RPMI7951 (cell line): Measurements from ENCODE around the gene CLPTM1L. TPM values are rescaled to one million over a fixed set of nuclear protein-coding genes. Genes with fewer than 3 reads are reported as not detected.
"Not testable (repeated sequence)": the region's sequence is repeated elsewhere in the genome, so short reads cannot be mapped to it uniquely, and the experiment has no call there.

Source experiments
- DNase-seq: peaks from one replicate; pipeline ENCODE4 v3.0.0-alpha.2; 2012; ENCODE audit warnings: low read depth
- total RNA-seq: library from RNA; depleted of rRNA; stranded (reverse); fragments of >200 nt; shearing (Covaris generic); gene quantifications from 2 replicates; pipeline ENCODE4 v1.2.3, GENCODE V29; 2014

The CLPTM1L gene
- total RNA-seq, 1 experiment from 2014 or later, result 141 TPM

DNA sequence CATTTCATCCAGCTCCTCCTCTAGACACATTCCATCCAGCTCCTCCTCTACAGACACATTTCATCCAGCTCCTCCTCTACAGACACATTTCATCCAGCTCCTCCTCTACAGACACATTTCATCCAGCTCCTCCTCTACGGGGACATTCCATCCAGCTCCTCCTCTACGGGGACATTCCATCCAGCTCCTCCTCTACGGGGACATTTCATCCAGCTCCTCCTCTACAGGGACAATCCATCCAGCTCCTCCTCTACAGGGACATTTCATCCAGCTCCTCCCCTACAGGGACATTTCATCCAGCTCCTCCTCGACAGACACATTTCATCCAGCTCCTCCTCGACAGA lies 18.4 kb downstream of the CLPTM1L start:
- DNase-seq, result not testable (repeated sequence)

DNA sequence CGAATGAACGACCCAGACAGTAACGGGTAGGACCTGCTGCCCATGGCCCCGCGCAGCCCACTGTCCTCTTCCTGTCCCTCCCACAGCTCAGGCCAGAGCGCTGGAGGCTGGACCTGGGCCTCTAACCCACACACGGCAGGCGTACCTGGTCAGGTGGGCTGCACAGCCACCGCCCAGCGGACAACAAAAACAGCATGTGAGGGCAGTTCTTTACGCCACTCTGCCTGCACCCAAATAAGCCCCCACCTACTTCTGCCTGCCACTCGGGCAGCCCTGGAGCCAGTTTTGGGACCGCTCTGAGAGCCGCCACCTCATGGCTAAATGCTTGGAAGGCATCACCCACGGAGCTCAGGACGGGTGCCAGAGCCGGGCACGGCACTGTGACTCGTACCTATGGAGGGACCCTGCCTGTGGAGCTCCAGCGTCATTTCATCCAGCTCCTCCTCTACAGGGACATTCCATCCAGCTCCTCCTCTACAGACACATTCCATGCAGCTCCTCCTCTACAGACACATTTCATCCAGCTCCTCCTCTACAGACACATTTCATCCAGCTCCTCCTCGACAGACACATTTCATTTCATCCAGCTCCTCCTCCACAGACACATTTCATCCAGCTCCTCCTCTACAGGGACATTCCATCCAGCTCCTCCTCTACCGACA lies 18.9 kb downstream of the CLPTM1L start:
- no peak for DNase-seq

DNA sequence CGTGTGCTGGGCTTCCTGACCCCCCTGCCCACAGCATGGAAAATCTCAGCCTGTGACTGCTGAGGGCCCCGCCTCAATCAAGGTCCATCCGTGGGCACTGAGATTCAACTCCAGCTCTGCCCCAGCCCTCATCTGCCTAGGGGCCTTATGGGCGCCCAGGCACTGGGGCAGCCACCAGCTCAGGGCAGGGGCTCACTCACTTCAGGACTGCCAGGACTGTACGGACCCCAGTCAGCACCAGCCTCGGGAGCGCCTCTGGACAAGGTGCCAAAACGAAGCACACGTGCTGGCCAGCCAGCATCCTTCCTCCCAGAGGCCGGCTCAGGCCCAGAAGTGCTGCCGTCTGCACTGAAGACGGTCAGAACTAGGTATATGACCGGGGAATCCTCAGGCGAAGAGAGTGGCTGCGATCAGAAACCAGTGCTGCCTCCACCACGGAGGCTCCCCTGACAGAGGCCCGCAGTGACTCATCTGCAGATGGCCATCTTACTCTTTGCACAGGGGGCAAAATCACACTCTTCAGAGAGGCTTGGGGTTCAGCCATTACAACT lies 19.6 kb downstream of the CLPTM1L start:
- DNase-seq, result no peak

DNA sequence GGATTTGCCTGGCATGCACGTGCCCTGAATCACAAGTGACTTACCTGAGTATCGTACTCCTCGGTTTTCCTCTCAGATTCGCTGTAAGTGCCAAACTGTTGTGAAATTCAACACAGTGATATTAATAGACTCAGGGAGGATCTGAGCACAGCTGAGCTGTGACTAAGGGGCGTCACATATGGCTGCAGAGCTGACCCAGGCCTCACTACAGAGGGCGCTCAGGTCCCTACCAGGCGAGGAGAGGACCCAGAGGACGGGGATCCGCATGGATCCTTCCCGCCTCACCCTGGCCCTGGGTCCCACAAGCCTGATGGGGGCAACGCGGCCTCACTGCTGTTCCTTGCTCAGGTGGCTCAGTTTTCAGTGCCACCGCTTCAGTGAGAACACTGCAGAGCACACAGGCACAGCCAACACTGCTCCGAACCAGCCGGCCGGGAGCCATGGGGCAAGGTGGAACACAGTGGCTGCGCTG lies 20.1 kb downstream of the CLPTM1L start:
- DNase-seq, result no peak

DNA sequence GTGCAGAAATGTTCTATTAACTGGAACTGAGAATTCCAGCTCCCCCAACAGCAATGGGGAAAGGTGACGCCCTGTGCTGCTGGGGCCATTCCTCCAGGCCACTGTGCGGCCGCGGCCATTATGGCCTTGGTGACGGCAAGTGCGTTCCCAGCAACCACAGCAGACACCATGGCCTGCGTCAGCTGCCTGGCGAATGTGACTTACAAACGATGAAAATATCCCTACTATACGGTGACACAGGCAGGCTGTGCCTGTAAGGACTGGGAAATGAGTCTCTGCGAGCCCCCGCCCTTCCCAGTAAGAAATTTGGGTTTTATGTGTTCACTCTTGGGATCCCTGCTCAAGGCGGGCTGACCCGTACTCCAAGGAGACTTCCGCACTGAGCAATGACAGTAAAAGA lies 20.6 kb downstream of the CLPTM1L start:
- no peak for DNase-seq

DNA sequence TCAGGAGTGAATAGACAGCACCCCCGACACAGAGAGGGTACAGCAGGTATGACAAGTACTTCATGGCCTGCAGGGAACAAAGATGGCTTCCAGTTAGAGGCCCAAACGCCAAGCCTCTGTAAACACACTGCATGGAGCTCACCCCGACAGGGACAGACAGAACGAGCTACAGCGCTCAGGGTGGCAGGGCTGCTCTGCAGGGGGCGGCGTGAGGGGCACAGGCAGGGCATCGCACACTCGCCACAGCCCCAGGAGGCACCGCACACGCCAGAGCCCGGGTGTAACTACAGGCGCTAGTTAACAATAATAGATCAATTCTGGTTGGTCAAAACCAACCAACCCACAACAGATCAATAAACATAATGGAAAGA lies 21.1 kb downstream of the CLPTM1L start:
- DNase-seq, result no peak

DNA sequence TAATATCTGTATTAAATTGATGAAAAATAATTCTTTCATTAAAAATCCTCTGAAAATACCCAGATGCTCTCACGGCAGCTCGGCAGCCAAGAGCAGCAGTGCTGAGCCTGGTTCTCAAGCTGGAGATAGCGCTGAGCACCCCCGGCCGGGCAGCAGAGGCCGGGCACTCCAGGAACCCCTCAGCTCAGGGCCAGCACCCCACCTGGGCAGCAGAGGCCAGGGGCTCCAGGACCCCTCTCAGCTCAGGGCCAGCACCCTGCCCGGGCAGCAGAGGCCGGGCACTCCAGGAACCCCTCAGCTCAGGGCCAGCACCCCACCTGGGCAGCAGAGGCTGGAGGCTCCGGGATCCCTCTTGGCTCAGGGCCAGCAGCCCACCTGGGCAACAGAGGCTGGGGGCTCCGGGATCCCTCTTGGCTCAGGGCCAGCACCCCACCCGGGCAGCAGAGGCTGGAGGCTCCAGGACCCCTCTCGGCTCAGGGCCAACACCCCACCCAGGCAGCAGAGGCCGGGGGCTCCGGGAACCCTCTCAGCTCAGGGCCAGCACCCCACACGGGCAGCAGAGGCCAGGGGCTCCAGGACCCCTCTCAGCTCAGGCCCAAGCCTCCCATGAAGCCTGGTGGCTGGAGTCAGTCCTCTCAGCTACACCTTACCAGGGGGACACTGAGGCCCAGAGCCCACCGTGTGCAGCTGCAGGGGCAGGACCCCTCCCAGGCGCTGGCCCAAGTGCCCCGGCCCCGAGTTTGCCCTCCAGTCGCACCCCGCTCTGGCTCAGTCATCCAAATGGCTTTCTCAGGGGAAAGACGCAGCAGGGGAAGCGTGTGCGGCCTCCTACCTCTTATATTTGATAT lies 21.7 kb downstream of the CLPTM1L start:
- DNase-seq, result no peak

DNA sequence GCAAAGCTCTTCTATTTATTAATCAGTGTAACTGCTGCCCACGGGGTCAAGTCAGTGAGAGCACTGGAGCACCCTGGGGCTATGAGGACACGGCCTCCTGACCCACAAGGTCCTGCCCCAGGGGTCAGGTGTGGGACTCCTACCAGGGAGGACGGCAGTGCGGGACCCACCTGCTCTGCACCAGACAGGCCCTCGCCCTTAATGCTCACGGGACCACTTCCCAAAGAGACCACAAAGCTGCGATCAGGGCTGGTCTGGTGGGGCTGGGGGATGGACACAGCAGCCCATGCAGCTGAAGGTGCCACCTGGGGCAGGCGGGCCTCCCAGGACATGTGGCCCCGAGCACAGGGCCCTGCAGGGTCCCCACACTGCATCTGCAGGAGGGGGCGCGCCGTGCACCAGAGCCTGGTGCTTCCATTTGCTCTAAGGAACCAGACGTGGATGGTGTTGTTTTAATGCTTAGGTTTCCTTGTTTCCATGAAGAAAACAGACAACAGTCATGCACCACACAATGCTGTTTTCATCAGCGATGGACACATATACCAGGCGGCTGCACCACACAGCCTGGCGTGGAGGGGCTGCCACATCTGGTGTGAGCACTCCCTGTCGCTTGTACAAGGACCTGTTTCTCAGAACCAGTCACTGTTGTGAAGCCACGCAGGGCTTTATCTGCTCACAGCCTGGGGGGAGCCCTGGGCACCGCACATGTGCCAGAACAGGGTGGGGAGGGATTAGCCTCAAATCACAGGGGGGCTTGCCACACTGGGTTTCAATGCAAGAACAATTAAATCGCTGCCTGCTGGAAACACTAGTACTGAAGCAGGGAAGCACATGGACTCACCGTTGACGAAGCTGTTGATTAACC lies 22.6 kb downstream of the CLPTM1L start:
- no peak for DNase-seq

DNA sequence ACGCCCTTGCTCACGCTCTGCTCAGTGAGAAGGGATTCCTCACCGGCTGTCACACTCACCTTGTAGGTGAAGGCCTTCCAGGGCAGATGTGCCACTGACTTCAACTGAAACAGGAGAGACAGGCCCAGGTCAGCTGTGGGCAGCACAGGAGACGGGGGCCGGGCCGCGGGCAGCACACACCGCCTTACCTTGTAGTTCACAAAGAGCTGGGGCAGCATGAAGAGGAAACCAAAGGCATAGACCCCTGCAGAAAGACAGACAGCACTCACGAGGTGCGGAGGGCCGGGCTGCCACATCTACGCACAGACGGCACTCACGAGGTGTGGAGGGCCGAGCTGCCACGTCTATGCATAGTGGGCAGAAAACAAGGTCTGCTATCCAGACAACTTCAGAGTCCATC lies 23.3 kb downstream of the CLPTM1L start:
- DNase-seq, result no peak

DNA sequence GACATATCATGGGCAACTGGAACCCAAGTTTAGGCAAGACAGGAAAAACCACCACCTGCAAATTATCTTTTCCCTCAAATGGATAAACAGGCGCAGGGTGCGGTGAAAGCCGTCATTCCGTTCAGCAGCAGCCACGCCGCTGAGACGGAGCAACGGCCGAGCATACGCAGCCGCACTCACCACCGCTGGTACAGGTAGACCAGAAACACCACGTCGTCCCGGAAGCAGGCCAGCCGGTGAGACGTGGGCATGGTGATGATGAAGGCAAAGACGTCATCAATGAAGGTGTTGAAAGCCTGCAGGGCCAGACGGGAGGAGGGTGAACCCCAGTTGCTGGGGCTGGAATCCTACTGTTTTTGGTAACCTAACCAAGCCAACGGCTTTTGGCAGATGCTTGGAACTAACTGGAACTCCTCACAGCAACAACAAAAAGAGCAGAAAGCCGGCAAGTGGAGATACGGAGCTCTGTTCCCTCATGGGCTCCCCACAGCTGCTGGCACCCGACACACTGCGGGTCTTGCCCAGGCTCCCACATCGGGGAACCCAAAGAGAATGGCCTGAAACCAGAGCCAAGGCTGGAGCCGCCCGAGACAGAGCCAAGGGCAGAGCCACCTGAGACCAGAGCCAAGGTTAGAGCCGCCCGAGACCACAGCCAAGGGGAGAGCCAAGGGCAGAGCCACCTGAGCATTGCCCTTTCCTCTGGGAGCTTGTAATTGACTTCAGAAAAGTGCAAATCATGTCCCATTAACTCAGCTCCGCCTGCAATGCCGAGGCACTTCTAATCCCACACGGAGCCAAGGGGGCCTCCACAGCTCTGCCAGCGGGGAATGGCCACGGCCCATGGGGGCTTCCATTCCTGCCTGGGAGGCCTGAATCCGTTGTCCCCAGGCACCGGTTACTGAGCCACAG lies 24.2 kb downstream of the CLPTM1L start:
- no peak for DNase-seq

DNA sequence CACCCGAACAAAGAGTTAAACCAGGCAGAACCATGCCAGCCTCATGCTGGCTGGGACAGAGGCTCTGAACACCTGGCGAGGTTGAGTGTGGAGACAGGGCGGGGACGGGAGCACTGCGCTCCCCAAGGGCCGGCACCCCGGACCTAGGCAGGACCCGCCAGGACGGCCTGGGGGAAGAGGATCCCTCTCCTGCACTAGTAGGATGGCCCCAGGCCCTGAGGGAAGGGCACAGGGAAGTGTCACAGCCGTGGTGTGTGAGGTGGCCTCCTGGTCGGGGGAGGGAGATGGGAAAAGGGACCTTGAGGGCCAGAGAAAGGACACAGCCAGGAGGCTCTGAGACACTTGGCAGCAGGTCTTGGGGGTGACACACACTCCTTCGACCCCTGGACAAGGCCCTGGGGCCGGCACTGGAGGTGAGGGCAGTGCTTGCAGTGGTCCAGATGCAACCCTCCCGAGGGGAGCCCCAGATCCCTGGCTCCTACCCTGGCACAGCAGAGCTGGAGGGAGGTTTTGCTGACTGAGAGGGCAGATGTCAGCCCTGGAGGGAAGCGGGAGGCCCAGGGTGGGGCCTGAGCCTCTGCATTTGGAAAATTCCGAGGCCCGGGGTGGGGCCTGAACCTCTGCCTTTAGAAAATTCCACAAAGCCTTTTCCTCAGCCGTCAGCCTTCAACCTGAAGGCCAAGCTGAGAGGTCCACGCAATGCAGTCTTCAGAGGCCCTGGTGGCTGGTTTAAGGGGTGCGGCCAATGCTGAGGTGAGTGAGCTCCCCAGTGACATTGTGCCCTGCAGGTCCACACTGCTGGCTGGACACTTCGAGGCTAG lies 25.3 kb downstream of the CLPTM1L start:
- no peak for DNase-seq

DNA sequence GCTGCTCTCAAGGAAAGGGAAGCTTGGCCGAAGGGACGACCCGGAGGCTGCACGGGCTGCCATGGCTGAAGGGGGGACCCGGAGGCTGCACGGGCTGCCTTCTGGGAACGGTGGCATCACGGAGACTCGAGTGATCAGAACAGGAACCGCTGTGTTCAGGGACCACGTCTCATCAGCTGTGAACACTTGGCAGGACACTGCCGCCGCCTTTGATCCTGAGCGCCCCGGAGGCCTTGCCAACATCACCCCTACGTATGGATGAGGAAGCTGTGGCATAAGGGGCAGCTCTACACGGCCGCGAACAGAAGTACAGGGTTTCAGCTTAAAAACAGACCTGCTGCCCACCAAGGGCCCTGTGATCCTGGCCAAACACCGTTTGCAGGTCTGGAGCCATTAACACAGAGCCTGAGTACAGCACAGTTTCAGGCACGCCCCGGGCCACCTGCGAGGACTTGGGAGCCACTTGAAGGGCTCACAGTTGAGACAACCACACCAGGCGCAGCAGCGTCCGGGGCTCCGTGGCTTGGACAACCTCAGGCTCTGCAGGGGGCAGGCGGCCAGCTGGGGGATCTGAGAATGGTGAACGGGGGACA lies 26.1 kb downstream of the CLPTM1L start:
- DNase-seq, result no peak

DNA sequence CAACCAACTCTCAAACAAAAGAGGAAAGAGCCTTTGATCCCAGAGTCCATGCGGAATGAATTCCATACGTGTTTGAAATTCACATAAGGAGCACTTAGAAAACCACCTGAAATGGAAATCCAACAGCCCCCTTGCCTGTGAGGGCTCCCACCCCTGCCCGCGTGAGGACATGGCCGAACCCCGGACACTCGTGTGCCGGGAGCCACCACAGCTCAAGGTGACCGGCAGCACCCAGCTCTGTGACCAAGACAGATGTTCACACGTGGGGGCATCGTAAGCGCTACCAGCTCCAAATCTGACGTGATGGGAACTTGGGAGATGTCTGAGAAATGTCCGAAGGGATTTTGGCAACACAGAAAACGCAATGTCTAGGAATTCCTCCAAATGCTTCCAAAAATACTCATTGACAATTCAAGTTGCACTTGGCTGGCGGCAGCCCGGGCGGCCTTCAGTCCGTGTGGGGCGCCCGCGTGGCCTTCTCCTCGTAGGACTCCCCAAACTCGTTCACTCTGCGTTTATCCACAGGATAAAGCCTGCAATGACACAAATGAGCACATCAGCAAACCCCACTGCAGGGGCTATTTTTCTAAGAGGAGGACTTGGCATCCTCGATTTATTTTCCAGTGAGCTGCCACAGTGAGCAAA lies 26.9 kb downstream of the CLPTM1L start:
- DNase-seq, result no peak

DNA sequence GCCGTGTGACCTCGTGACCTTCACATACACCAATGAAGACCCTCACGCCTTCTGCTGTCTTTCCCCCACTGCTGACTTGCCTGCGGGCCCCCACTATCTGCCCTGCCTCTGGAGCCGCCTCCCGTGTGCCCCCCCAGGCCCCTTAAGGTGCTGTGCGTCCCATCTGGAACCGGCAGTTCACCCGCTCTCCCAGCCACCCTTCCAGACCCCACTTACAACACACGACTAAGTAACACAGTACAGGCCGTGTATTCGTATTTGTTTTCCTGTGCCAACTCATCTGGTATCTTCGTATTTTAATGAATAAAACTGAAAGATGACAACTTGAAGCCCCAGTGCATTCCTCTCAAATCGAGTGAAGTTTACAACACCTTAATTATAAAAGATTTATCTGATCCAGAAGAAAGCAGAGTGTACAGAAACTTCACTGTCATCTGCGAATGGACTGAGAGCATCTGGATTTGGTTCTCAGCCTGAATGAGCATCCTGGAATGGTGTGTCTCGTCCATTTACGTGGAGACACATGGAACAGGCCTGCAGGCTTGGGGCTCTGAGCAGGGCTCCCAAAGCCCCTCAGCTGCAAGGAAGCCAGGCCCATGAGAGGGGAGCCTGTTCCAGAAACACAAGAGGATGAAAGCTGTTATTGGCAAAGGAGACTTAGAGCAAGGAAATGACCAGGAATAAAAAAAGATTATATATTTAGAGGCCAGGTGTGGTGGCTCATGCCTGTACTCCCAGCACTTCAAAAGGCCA lies 28.1 kb downstream of the CLPTM1L start:
- DNase-seq, result no peak

DNA sequence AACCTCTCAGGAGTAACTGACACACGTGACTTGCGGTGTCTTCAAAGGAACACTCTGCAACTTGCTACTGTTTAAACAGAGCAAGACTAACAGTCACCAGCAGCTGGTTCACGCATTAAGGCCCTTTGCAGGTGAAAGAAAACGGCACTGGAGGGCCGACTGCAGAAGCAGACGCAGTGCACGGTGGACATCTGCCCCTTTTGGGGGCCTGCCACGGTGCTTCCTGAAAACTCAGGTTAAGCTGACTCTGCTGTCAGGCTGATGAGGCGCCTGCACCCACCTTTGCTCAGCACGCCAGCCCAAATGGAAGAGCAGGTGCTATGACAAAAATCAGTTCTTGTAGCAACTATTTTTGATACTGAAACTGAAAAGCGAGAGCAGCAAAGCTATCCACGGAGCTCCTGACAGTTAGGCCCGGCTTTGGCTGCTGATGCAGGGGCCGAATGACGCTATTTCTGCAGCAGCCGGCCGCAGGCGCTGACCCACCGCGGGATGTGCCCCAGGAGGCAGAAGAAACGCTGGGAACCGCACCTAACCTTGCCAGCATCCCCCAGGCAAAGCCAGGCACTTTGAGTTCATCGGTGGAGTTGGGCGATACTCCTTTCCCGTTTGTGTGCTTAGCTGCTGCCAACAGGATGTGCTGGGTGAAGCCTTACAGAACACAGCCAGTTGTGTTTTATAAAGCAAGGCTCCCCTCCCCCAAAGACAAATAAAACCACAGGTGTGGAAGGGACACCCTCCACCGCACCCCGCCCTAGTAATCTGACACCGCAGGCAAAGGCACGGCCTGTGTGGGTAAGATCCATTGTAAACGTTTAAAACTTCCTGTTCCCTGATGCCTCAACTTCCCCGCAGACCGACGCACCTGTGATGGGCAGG lies 29.0 kb downstream of the CLPTM1L start:
- DNase-seq, result no peak

DNA sequence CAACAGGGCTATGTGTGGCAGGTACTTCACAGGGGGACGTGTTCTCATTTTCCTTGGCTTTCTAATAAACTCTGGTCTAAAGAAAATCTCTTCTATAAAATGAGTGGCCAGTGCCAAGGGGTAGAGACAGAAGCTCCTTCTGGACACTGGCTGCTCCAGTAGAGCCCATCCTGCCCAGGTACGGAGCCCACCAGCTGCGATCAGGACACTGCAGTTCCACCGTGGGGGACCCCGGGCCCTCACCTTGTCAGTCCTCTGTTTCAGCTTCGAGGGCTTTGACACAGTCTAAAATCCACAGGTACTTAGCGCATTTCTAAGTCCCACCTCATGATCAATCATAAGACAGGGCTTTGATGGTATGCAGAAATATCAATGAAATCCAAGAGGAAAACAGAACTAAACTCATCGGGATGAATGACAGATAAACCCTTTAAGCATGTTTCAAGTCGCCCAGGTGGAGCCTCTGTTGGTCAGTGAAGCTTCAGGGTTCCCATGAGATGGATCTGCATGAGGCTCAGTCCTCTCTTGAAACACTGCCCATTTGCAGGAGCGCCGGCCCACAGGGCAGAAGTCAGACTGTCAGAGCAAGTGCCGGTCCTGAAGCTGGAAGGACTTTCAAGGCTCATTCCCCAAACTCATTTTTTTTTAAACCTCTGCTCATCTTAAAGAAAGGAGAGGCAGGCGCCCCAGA lies 29.7 kb downstream of the CLPTM1L start:
- DNase-seq, result no peak

DNA sequence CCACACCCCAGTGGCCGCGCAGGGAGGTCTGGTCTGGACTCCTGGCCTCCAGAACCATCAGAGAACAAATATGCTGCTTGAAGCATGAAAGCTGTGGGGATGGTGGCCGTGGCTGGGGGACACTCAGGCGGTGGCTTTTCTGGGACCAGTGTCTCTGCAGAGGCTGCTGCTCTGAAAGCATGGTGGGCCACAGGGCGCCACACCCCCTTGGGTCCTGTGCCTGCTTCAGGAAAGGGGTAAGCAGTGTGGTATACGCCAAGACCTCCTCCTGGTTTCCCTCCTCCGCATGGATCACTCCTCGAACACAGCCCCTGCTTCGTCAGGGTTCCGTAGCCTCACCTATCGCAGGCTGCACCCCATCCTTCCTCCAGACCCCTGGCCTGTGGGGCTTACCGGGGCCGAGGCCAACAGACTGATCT lies 30.3 kb downstream of the CLPTM1L start:
- DNase-seq, result no peak
